Type B pancreatic cell (in vitro differentiated cells): ENCODE results near the gene ALK. TPM values are rescaled to one million over a fixed set of nuclear protein-coding genes. Genes with fewer than 3 reads are reported as not detected.

ENCODE experiments used
- DNase-seq: peaks from one replicate; pipeline ENCODE4 v3.0.0; 2021; ENCODE audit warnings: mixed read lengths; ENCODE audit not compliant: unreplicated experiment; ENCODE audit errors: extremely low spot score
- H3K27ac Mint-ChIP-seq: 2 replicates; pipeline ENCODE4 v1.8.0; 2021; ENCODE audit warnings: mild to moderate bottlenecking, mixed read lengths
- H3K27me3 Mint-ChIP-seq: 2 replicates; pipeline ENCODE4 v1.8.0; 2021; ENCODE audit warnings: mixed read lengths
- H3K36me3 Mint-ChIP-seq: 2 replicates; pipeline ENCODE4 v1.8.0; 2021; ENCODE audit warnings: mixed read lengths
- H3K4me1 Mint-ChIP-seq: one replicate; pipeline ENCODE4 v1.8.0; 2021; ENCODE audit warnings: mixed read lengths; ENCODE audit not compliant: unreplicated experiment
- H3K4me3 Mint-ChIP-seq: 2 replicates; pipeline ENCODE4 v1.8.0; 2021; ENCODE audit warnings: mild to moderate bottlenecking, mixed read lengths
- H3K9me3 Mint-ChIP-seq: 2 replicates; pipeline ENCODE4 v1.8.0; 2021; ENCODE audit warnings: mixed read lengths
- total RNA-seq: library from RNA; stranded (reverse); gene quantifications from 2 replicates; pipeline ENCODE4 v1.2.1, GENCODE V29; 2021; ENCODE audit warnings: low replicate concordance
- TF ChIP-seq, protein P1 (sequence below): fragments of 200-600 bp; sonication (generic); conservative IDR thresholded peaks from 2 replicates; pipeline ENCODE4 v1.5.0; 2021; ENCODE audit warnings: antibody characterized with exemption, mild to moderate bottlenecking

The ALK gene
- total RNA-seq, 1 donor from 2014 or later, result 7.7 TPM

GRCh38 chr2:29184531-29184930 lies 736.9 kb downstream of the ALK start:
- H3K27ac Mint-ChIP-seq, result no peak overlapping the region
- TF ChIP-seq, protein P1, sequence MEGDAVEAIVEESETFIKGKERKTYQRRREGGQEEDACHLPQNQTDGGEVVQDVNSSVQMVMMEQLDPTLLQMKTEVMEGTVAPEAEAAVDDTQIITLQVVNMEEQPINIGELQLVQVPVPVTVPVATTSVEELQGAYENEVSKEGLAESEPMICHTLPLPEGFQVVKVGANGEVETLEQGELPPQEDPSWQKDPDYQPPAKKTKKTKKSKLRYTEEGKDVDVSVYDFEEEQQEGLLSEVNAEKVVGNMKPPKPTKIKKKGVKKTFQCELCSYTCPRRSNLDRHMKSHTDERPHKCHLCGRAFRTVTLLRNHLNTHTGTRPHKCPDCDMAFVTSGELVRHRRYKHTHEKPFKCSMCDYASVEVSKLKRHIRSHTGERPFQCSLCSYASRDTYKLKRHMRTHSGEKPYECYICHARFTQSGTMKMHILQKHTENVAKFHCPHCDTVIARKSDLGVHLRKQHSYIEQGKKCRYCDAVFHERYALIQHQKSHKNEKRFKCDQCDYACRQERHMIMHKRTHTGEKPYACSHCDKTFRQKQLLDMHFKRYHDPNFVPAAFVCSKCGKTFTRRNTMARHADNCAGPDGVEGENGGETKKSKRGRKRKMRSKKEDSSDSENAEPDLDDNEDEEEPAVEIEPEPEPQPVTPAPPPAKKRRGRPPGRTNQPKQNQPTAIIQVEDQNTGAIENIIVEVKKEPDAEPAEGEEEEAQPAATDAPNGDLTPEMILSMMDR, result no peak
- no peak overlapping the region for H3K4me3 Mint-ChIP-seq
- no peak for DNase-seq
- H3K36me3 Mint-ChIP-seq, result peaks cover 11% of the 10 kb centered on the region
- H3K27me3 Mint-ChIP-seq, result no peaks in the 10 kb centered on the region
- H3K9me3 Mint-ChIP-seq, result no peaks in the 10 kb centered on the region
- H3K4me1 Mint-ChIP-seq, result no peaks in the 10 kb centered on the region

DNA sequence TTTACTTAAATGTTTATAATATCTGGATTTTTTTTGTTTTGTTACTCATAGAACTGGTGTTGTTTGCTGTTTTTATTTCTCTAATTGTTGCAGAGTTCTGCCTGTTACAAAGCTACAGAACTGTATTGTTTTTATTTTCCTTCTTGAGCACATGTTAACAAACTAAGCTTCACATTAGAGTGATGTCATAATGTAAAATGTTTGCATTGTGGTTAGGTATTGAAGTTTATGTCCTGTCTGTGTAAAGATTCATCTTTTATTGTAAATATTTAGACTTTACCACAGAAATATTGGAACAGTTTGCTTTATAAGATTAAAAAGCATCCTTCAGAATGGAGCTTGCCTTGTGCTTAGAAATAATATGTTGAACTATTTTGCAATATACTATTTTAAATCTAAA lies 738.5 kb downstream of the ALK start:
- Mint-ChIP-seq H3K27me3 (no peaks in the 10 kb centered on the region), H3K4me3 (no peak overlapping the region), H3K9me3 (no peaks in the 10 kb centered on the region), H3K4me1 (no peaks in the 10 kb centered on the region), H3K36me3 (peaks cover 11% of the 10 kb centered on the region), H3K27ac (no peak overlapping the region)
- DNase-seq, result no peak
- TF ChIP-seq, protein P1, result no peak

GRCh38 chr2:29182334-29182733 lies 739.1 kb downstream of the ALK start:
- peaks cover 6% of the 10 kb centered on the region for H3K36me3 Mint-ChIP-seq
- no peak overlapping the region for H3K4me3 Mint-ChIP-seq
- no peak overlapping the region for H3K27ac Mint-ChIP-seq
- H3K27me3 Mint-ChIP-seq, result no peaks in the 10 kb centered on the region
- no peak for DNase-seq
- no peaks in the 10 kb centered on the region for H3K9me3 Mint-ChIP-seq
- no peaks in the 10 kb centered on the region for H3K4me1 Mint-ChIP-seq
- TF ChIP-seq, protein P1, result no peak

DNA sequence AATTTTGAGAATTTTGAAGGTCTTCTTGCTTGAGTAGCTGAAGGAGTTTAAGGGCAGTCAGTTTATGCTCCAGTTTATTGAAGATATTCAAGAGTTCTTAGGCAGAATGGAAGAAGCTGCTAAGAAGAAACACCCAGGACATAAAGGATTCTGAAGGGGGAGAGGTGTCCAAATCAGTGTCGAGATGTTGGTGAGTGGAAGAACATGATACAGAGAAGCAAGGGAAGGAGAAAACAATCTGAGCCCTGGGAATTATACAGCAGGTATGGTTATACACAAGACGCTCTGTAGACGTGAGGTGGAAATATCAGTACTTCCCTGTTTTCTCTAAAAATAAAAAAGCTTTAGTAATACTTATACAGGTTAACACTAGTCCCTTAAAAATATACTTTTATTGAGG lies 746.0 kb downstream of the ALK start:
- Mint-ChIP-seq H3K27ac (no peak overlapping the region), H3K27me3 (no peaks in the 10 kb centered on the region), H3K4me3 (no peak overlapping the region), H3K9me3 (peaks cover 6% of the 10 kb centered on the region), H3K36me3 (peaks cover 21% of the 10 kb centered on the region), H3K4me1 (no peaks in the 10 kb centered on the region)
- TF ChIP-seq, protein P1, result no peak
- DNase-seq, result no peak

- Mint-ChIP-seq H3K27ac (no peak overlapping the region), H3K4me3 (no peak overlapping the region), H3K36me3 (peaks cover 25% of the 10 kb centered on the region), H3K4me1 (no peaks in the 10 kb centered on the region), H3K9me3 (peaks cover 6% of the 10 kb centered on the region), H3K27me3 (no peaks in the 10 kb centered on the region)
- DNase-seq, result no peak
- TF ChIP-seq, protein P1, result no peak
These were observed 746.4 kb downstream of the ALK start for GRCh38 chr2:29174937-29175336.
